NB4 (cell line): Measurements from ENCODE around the gene NARF.

Experiments
- DNase-seq: peaks from one replicate; pipeline ENCODE4 v3.0.0; 2010; ENCODE audit warnings: low read depth
- H3K4me3 ChIP-seq: one replicate; pipeline ENCODE4 v1.5.1; 2011; ENCODE audit warnings: mild to moderate bottlenecking, low read depth, low read length, moderate library complexity
- MYC ChIP-seq: IDR thresholded peaks from 2 replicates; pipeline ENCODE4 v1.6.1; 2011; ENCODE audit warnings: low read depth, low read length
- POLR2A ChIP-seq: IDR thresholded peaks from 2 replicates; pipeline ENCODE4 v1.6.1; 2011; ENCODE audit warnings: mild to moderate bottlenecking; ENCODE audit not compliant: insufficient read length; ENCODE audit errors: extremely low read depth
- TF ChIP-seq, protein P1 (sequence below): IDR thresholded peaks from one replicate; pipeline ENCODE4 v1.5.1; 2012; ENCODE audit warnings: low read depth, low read length
- TF ChIP-seq, protein P2 (sequence below): IDR thresholded peaks from 2 replicates; pipeline ENCODE4 v1.6.1; 2011; ENCODE audit warnings: low read depth, low read length

Gene NARF

DNA sequence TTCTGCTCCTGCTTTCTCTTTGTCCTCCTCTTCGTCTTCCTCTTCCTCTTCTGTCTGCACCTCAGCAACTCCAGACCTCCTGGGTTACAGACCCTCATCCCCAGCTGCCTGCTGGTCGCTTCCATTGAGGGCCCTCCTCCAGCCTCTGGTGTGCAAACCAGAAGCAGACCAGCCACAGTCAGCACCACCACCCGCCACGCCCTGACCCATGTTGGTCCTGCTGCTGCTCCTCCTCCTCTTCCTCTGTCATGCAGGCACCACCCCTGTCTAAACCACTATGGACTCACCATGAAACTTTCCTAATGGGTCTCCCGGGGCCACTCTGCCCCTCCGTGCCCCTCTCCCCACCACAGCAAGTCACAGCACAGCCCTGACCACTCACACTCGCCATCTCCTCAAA lies 28.7 kb upstream of the NARF start:
- no peak for TF ChIP-seq MYC
- no peak for TF ChIP-seq POLR2A
- TF ChIP-seq, protein P1, sequence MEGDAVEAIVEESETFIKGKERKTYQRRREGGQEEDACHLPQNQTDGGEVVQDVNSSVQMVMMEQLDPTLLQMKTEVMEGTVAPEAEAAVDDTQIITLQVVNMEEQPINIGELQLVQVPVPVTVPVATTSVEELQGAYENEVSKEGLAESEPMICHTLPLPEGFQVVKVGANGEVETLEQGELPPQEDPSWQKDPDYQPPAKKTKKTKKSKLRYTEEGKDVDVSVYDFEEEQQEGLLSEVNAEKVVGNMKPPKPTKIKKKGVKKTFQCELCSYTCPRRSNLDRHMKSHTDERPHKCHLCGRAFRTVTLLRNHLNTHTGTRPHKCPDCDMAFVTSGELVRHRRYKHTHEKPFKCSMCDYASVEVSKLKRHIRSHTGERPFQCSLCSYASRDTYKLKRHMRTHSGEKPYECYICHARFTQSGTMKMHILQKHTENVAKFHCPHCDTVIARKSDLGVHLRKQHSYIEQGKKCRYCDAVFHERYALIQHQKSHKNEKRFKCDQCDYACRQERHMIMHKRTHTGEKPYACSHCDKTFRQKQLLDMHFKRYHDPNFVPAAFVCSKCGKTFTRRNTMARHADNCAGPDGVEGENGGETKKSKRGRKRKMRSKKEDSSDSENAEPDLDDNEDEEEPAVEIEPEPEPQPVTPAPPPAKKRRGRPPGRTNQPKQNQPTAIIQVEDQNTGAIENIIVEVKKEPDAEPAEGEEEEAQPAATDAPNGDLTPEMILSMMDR, result no peak
- TF ChIP-seq, protein P2, sequence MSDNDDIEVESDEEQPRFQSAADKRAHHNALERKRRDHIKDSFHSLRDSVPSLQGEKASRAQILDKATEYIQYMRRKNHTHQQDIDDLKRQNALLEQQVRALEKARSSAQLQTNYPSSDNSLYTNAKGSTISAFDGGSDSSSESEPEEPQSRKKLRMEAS, result no peak
- DNase-seq, result no peak
- H3K4me3 ChIP-seq, result no peak overlapping the region

- DNase-seq, result no peak
- TF ChIP-seq, protein P2, result no peak
- no peak for TF ChIP-seq POLR2A
- TF ChIP-seq, protein P1, result no peak
- no peak for TF ChIP-seq MYC
- no peak overlapping the region for H3K4me3 ChIP-seq
Measured at GRCh38 chr17:82432017-82432416, 26.5 kb upstream of the NARF start.

- no peak overlapping the region for H3K4me3 ChIP-seq
- no peak for DNase-seq
- TF ChIP-seq, protein P1, result no peak
- TF ChIP-seq MYC, result no peak
- no peak for TF ChIP-seq POLR2A
- TF ChIP-seq, protein P2, result no peak
Measured at GRCh38 chr17:82433560-82434215, 24.9 kb upstream of the NARF start.

GRCh38 chr17:82434216-82434565 lies 24.4 kb upstream of the NARF start:
- DNase-seq, result no peak
- H3K4me3 ChIP-seq, result no peak overlapping the region
- TF ChIP-seq POLR2A (no peak), MYC (no peak)
- TF ChIP-seq, protein P2, result no peak
- TF ChIP-seq, protein P1, result no peak

DNA sequence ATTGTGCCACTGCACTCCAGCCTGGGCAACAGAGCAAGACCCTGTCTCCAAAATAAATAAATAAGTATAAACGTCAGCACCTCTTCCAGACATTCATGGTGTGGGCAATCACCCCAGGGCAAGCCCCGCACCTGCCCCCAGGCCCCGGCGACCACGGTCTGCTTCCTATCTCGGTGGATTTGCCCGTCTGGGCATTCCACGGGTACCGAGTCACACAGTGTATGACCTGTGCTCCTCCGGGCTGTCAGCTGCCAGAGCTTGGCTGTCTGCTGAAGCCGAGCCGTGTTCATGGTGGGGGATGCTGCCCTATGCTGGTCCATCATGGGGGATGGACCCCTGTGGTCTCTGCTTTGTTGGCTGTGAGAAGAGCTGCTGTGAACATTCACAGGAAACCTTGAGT lies 23.4 kb upstream of the NARF start:
- no peak for DNase-seq
- TF ChIP-seq, protein P2, result no peak
- TF ChIP-seq MYC (no peak), POLR2A (no peak)
- TF ChIP-seq, protein P1, result no peak
- H3K4me3 ChIP-seq, result no peak overlapping the region
